HT-29 (cell line): ENCODE results near the gene CERS1. TPM values are rescaled to one million over a fixed set of nuclear protein-coding genes. Genes with fewer than 3 reads are reported as not detected.

ENCODE experiments used
- DNase-seq: peaks from one replicate; pipeline ENCODE4 v3.0.0-alpha.2; 2015; ENCODE audit warnings: low spot score
- total RNA-seq: library from RNA; depleted of rRNA; stranded (reverse); fragments of >200 nt; shearing (Covaris generic); gene quantifications from 2 replicates; pipeline ENCODE4 v1.2.3, GENCODE V29; 2014

Gene CERS1
- total RNA-seq, 1 experiment from 2014 or later, result not detected

GRCh38 chr19:18898607-18899408, 2.9 kb upstream of the CERS1 start:
- no peak for DNase-seq

GRCh38 chr19:18898081-18898606, 2.2 kb upstream of the CERS1 start:
- DNase-seq, result no peak

- DNase-seq, result no peak
These were observed 1.4 kb upstream of the CERS1 start for GRCh38 chr19:18897094-18898029.

GRCh38 chr19:18896421-18896841, 473 bp upstream of the CERS1 start:
- DNase-seq, result peak; percentile 8

GRCh38 chr19:18895038-18895823, 727 bp downstream of the CERS1 start:
- DNase-seq, result no peak

GRCh38 chr19:18894254-18895037, 1.5 kb downstream of the CERS1 start:
- no peak for DNase-seq

- no peak for DNase-seq
These were observed 2.2 kb downstream of the CERS1 start for GRCh38 chr19:18893587-18894253.

GRCh38 chr19:18889949-18890745, 5.8 kb downstream of the CERS1 start:
- DNase-seq, result no peak

GRCh38 chr19:18886972-18887371, 9.0 kb downstream of the CERS1 start:
- no peak for DNase-seq

- DNase-seq, result no peak
These were observed 12.2 kb downstream of the CERS1 start for GRCh38 chr19:18883526-18884304.

GRCh38 chr19:18881491-18881890, 14.5 kb downstream of the CERS1 start:
- DNase-seq, result no peak

GRCh38 chr19:18879579-18880373, 16.2 kb downstream of the CERS1 start:
- DNase-seq, result peak; percentile 78

GRCh38 chr19:18878858-18879578, 16.9 kb downstream of the CERS1 start:
- DNase-seq, result peak; percentile 5

- no peak for DNase-seq
These were observed 17.7 kb downstream of the CERS1 start for GRCh38 chr19:18878058-18878797.

GRCh38 chr19:18876865-18877264, 19.1 kb downstream of the CERS1 start:
- DNase-seq, result no peak

GRCh38 chr19:18875726-18876125, 20.2 kb downstream of the CERS1 start:
- DNase-seq, result no peak
